GM12892 (cell line): ENCODE results near the gene SRCIN1.

Experiments used
- POLR2A ChIP-seq: IDR thresholded peaks from 2 replicates; pipeline ENCODE4 v1.6.1; 2011; ENCODE audit warnings: low read depth, low read length, control low read depth
- POLR2AphosphoS5 ChIP-seq: IDR thresholded peaks from 2 replicates; pipeline ENCODE4 v1.6.1; 2011; ENCODE audit warnings: low read depth, low read length, control low read depth
- TAF1 ChIP-seq: IDR thresholded peaks from 2 replicates; pipeline ENCODE4 v1.6.1; 2011; ENCODE audit warnings: low read depth, mild to moderate bottlenecking, control low read depth, low read length, borderline replicate concordance

DNA sequence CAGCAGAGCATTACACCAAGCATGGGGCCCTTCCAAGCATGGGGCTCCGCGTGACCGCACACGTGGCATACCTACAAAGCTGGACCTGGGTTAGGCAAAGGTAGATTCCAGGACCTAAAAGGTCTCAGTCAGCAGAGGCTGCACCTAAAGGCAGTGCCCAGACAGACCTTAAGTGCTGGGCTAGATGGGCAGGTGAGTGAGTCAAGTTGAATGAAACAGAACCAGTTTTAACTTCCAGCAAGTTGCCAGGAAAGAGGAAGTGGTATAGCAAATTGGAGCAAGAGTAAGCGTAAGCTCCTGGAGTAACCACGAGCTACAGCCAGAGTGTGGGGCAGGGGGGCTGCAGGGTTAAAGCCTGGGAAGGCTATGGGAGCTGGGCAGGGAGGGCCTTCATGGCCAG, 49.5 kb downstream of the SRCIN1 start:
- TF ChIP-seq TAF1 (no peak), POLR2A (no peak), POLR2AphosphoS5 (no peak)
